ENCODE results near the gene LGALS16.

Gene LGALS16

DNA sequence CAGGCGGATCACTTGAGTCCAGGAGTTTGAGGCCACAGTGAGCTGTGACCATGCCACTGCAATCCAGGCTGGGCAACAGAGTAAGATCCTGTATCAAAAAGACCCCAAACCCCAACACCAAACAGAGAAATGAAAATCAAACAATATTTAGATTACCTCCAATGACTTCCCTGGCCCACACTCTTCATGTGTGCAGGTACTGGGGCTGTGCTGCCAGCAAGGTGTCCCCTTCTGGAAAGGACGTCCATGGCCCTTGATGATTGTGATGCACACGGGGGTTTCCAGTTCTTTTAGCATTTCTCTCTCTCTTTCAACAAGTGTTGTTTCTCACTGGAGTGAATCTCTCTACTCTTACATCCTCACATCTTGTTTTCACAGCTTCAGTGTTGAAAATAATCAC, 24.9 kb downstream of the LGALS16 start:
- no peak for ATAC-seq
- TF ChIP-seq, protein P1, sequence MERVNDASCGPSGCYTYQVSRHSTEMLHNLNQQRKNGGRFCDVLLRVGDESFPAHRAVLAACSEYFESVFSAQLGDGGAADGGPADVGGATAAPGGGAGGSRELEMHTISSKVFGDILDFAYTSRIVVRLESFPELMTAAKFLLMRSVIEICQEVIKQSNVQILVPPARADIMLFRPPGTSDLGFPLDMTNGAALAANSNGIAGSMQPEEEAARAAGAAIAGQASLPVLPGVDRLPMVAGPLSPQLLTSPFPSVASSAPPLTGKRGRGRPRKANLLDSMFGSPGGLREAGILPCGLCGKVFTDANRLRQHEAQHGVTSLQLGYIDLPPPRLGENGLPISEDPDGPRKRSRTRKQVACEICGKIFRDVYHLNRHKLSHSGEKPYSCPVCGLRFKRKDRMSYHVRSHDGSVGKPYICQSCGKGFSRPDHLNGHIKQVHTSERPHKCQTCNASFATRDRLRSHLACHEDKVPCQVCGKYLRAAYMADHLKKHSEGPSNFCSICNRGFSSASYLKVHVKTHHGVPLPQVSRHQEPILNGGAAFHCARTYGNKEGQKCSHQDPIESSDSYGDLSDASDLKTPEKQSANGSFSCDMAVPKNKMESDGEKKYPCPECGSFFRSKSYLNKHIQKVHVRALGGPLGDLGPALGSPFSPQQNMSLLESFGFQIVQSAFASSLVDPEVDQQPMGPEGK (CRISPR knock-in tag; IDR thresholded peaks at IDR 0.05; ENCODE audit: borderline replicate concordance) = no peak
- TF ChIP-seq ZFP3 (CRISPR knock-in tag; IDR thresholded peaks at IDR 0.05) = no peak
- TF ChIP-seq CSDC2 (CRISPR knock-in tag; IDR thresholded peaks at IDR 0.05) = no peak
- no peak for TF ChIP-seq PPARA (CRISPR knock-in tag; IDR thresholded peaks at IDR 0.05; ENCODE audit: borderline replicate concordance)
- no peak for TF ChIP-seq ZC3H10 (CRISPR knock-in tag; IDR thresholded peaks at IDR 0.05)
- no peak for TF ChIP-seq CREB5 (CRISPR knock-in tag; IDR thresholded peaks at IDR 0.05; ENCODE audit: low read depth)
- no peak for TF ChIP-seq ISL1 (CRISPR knock-in tag; IDR thresholded peaks at IDR 0.05)
- TF ChIP-seq ARNTL (CRISPR knock-in tag; IDR thresholded peaks at IDR 0.05; ENCODE audit: borderline replicate concordance, low read depth) = no peak

- TF ChIP-seq CSDC2 (CRISPR knock-in tag; IDR thresholded peaks at IDR 0.05) (no peak), ZC3H10 (CRISPR knock-in tag; IDR thresholded peaks at IDR 0.05) (no peak), RARB (CRISPR knock-in tag; IDR thresholded peaks at IDR 0.05) (no peak), TSHZ2 (CRISPR knock-in tag; IDR thresholded peaks at IDR 0.05) (no peak), OSR1 (CRISPR knock-in tag; IDR thresholded peaks at IDR 0.05) (no peak), ESRRG (CRISPR knock-in tag; IDR thresholded peaks at IDR 0.05) (no peak), ZNF565 (CRISPR knock-in tag; conservative IDR thresholded peaks at IDR 0.05; ENCODE audit: low read depth) (no peak), ISL1 (CRISPR knock-in tag; IDR thresholded peaks at IDR 0.05) (no peak), CREB5 (CRISPR knock-in tag; IDR thresholded peaks at IDR 0.05; ENCODE audit: low read depth) (no peak), ARNTL (CRISPR knock-in tag; IDR thresholded peaks at IDR 0.05; ENCODE audit: borderline replicate concordance, low read depth) (no peak)
- TF ChIP-seq, protein P2, sequence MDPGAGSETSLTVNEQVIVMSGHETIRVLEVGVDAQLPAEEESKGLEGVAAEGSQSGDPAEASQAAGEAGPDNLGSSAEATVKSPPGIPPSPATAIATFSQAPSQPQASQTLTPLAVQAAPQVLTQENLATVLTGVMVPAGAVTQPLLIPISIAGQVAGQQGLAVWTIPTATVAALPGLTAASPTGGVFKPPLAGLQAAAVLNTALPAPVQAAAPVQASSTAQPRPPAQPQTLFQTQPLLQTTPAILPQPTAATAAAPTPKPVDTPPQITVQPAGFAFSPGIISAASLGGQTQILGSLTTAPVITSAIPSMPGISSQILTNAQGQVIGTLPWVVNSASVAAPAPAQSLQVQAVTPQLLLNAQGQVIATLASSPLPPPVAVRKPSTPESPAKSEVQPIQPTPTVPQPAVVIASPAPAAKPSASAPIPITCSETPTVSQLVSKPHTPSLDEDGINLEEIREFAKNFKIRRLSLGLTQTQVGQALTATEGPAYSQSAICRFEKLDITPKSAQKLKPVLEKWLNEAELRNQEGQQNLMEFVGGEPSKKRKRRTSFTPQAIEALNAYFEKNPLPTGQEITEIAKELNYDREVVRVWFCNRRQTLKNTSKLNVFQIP (CRISPR knock-in tag; IDR thresholded peaks at IDR 0.05; ENCODE audit: borderline replicate concordance, low read depth) = no peak
- ATAC-seq = no peak
Observed at GRCh38 chr19:39681416-39681815, 25.7 kb downstream of the LGALS16 start.

- ATAC-seq = no peak
- no peak for TF ChIP-seq SNAI2 (CRISPR knock-in tag; IDR thresholded peaks at IDR 0.05)
- TF ChIP-seq TOX (CRISPR knock-in tag; IDR thresholded peaks at IDR 0.05; ENCODE audit: borderline replicate concordance) = no peak
- TF ChIP-seq ESRRG (CRISPR knock-in tag; IDR thresholded peaks at IDR 0.05) = no peak
- no peak for TF ChIP-seq ZNF8 (CRISPR knock-in tag; IDR thresholded peaks at IDR 0.05)
- TF ChIP-seq CSRNP3 (CRISPR knock-in tag; IDR thresholded peaks at IDR 0.05) = no peak
- TF ChIP-seq TCF4 (CRISPR knock-in tag; IDR thresholded peaks at IDR 0.05; ENCODE audit: borderline replicate concordance) = no peak
- TF ChIP-seq ARNTL (CRISPR knock-in tag; IDR thresholded peaks at IDR 0.05; ENCODE audit: borderline replicate concordance, low read depth) = no peak
- no peak for TF ChIP-seq RARB (CRISPR knock-in tag; IDR thresholded peaks at IDR 0.05)
- TF ChIP-seq TSHZ2 (CRISPR knock-in tag; IDR thresholded peaks at IDR 0.05) = no peak
- TF ChIP-seq BACH2 (CRISPR knock-in tag; IDR thresholded peaks at IDR 0.05; ENCODE audit: borderline replicate concordance) = no peak
- TF ChIP-seq GLIS3 (CRISPR knock-in tag; IDR thresholded peaks at IDR 0.05) = no peak
- TF ChIP-seq, protein P2 (CRISPR knock-in tag; IDR thresholded peaks at IDR 0.05; ENCODE audit: borderline replicate concordance, low read depth) = no peak
- TF ChIP-seq ISL1 (CRISPR knock-in tag; IDR thresholded peaks at IDR 0.05) = no peak
- TF ChIP-seq ZFP30 (CRISPR knock-in tag; IDR thresholded peaks at IDR 0.05) = no peak
Observed at GRCh38 chr19:39684267-39684666, 28.6 kb downstream of the LGALS16 start.
